HG03521 (cell line): ENCODE data around the gene MEPCE.
"Not testable (repeated sequence)": the region's sequence is repeated elsewhere in the genome, so short reads cannot be mapped to it uniquely, and the experiment has no call there.

Source experiments
- ATAC-seq: cut with Tn5 transposase; IDR thresholded peaks from one replicate; pipeline ENCODE4 v1.9.1; 2021; ENCODE audit warnings: mild to moderate bottlenecking, moderate library complexity; ENCODE audit not compliant: unreplicated experiment

Gene MEPCE

DNA sequence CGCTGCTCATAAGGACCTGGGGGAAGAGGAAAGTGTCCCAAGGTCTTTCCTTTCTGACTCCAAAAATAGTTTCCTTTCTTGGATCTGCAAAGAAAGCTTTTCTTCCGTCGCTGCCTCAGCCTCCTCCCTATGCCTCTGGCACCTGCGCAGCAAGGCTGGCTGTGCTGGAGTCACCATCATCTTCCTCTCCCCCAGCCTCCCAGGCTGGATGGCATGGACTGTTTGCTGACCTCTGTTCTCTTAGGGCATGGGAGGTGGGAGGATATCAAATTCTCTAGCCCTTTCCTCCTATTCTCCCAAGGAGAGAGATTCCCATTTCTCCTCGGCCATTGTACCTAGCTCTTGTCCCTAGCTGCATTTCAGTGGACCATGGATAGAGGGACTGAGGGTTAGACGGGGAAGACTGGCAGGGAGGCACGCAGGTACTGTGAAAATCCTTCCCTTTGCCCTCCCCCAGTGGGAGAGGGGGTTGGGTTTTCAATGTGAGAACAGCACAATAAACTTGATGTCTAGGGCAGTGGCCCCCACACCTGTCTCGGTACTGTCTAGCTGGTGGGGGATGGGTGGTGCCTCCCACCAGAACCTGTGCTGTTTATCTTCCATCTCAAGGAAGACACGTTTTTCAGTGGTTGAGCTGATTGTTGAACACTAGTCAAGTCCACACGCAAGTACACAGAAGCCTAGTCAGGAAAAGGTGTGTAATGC is 4.1 kb downstream of the MEPCE start:
- ATAC-seq, result no peak

DNA sequence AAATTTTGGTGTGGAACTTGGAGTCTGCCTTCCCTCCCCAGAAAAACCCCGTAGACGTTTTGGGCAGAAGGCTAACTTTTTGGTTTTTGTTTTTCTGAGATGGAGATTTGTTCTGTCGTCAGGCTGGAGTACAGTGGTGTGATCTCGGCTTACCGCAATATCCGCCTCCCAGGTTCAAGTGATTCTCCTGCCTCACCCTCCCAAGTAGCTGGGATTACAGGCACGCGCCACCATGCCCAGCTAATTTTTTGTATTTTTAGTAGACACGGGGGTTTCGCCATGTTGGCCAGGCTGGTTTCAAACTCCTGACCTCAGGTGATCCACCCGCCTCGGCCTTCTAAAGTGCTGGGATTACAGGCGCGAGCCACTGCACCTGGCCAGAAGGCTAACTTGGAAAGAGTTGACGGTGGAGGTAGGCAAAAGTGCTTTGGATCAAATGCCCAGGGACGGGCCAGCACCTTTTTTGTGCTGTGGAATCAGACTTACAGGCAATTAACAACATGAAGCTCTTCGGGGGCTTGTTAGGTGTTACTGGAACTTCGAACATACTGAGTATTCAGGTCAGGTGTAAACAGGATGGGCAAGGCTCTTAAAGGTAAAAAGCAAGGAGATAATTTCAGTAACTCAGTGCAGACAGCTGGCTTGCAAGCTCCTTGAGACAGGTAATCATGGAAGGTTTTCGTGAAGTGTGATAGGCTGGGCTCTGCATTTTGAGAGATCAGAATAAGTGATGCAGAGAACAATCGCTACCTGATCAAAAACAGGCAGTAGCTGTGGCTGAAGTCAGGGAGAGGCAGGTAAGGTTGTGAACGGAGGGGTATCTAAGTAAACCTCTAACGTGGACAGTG is 4.9 kb downstream of the MEPCE start:
- no peak for ATAC-seq

DNA sequence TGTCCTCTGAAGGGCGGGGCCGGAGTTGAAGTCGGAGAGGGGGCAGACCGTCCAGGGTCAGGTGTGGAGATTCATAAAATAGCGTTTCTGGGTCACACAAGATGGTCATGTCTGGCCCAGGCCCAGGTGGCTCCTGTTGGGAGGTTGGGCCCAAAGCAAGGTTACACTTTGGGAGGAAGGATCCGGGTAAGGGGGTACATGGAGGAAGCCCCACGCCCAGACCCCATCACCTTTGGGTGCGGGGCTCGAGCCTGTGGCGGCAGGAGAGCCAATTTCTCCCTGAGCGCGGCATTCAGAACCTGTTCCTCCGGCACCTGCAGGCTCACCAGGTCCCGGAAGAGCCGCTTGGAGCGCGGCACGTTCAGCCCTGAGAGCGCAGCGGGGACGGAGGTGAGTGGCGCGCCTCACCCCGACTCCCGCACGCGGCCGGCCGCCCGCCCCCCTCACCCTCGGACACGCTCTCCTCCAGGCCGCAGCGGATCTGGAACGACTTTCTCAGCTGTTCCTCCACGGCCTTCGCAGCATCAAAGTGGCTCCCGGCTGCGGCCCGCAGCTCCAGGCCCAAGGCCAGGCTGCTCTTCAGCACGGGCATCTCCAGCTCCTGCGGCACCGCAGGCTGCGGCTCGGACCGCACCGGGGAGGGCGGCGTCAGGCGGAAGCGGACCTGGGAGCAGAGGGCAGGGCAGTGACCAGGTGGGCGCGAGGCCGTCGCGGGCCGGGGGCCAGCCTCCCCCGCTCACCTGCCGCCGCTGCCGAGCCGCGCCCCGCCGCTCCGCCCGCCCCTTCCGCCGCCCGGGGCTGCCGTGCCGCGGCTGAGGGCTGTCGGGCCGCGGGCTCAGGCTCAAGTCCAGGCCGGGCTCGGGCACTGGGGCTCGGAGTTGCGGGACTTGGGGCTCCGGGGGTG is 6.0 kb downstream of the MEPCE start:
- ATAC-seq, result peak; percentile 25

- ATAC-seq, result no peak
Observed at GRCh38 chr7:100437150-100438100, 7.8 kb downstream of the MEPCE start.

DNA sequence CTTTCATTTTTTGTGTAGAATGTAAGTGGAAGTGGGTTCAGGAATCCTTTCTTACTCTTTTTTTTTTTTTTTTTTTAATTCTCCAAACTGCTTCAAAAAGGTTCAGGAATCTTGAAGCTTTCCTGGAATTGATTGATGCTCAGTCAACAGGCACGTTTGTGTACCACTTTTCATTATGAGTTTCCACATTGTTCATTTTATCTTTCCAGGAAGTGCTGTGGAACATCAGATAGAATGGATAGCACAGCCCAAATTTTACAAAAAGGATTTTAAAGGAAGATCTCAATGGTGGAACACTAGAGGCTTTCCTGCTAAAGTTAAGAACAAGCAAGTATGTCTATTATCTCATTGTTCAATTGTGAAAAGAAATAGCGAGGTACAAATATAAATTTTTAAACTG is 8.5 kb downstream of the MEPCE start:
- no peak for ATAC-seq

DNA sequence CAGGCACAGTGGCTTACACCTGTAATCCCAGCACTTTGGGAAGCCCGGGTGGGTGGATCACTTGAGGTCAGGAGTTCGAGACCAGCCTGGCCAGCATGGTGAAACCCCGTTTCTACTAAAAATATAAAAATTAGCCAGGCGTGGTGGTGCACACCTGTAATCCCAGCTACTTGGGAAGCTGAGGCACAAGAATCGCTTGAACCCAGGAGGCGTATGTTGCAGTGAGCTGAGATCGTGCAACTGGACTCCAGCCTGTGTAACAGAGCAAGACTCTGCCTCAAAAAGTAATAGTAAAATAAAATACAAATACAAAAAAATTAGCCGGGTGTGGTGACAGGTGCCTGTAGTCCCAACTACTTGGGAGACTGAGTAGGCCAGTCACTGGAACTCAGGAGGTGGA is 9.1 kb downstream of the MEPCE start:
- ATAC-seq, result not testable (repeated sequence)

DNA sequence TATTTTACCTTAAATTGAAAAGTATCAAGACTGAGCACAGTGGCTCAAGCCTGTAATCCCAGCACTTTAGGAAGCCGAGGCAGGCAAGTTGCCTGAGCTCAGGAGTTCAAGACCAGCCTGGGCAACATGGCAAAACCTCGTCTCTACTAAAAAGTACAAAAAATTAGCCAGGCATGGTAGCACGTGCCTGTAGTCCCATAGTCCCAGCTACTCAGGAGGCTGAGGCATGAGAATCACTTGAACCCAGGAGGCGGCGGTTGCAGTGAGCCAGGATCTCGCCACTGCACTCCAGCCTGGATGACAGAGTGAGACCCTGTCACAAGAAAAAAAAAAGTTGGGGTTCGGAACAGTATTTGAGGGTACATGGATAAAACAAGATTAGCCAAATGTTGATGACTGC is 9.6 kb downstream of the MEPCE start:
- not testable (repeated sequence) for ATAC-seq

DNA sequence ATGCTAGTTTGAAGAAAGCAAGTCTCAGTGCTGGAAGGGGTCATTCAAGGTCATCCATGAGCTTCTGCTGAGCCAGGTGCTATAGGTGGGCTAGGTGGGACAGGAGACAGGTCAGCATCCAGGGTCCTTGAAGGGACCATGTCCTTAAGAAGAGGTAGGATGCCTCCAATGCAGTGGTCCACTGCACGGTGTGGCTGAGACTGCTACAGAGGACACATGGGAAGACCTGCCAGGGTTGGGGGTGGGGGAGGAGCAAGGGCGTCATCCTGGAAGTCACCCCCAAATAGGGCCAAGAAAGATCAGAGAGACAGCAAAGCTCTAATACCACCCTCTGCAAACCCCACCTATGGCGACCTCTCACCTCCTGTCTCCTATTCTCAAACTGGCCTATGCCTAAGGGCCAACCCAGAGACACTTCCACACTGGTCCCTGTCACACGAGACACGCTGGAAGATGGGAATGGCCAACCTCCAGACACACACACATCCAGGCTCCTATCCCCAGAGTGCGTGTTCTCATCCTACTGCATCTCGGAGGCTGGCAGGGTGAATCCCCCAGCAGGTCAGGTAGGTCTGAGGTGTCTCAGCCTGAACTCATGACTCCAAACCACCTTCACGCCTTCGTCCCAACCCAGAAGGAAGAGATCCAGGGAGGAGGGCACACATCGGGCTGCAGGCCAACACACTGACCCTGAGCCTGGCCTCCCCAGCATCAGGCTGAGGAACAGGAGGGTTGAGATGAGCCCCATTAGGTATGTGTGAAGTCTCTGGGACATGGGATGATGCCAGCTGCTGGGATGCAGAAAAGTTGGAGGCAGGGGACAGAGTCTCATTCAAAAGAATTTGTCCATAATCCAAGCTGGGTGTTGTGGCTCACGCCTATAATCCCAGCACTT is 12.3 kb downstream of the MEPCE start:
- no peak for ATAC-seq

GRCh38 chr7:100443096-100443840 is 13.6 kb downstream of the MEPCE start:
- ATAC-seq, result no peak

GRCh38 chr7:100444311-100445278 is 15.0 kb downstream of the MEPCE start:
- ATAC-seq, result no peak

GRCh38 chr7:100446040-100446439 is 16.4 kb downstream of the MEPCE start:
- no peak for ATAC-seq

GRCh38 chr7:100447363-100447762 is 17.7 kb downstream of the MEPCE start:
- ATAC-seq, result not testable (repeated sequence)

DNA sequence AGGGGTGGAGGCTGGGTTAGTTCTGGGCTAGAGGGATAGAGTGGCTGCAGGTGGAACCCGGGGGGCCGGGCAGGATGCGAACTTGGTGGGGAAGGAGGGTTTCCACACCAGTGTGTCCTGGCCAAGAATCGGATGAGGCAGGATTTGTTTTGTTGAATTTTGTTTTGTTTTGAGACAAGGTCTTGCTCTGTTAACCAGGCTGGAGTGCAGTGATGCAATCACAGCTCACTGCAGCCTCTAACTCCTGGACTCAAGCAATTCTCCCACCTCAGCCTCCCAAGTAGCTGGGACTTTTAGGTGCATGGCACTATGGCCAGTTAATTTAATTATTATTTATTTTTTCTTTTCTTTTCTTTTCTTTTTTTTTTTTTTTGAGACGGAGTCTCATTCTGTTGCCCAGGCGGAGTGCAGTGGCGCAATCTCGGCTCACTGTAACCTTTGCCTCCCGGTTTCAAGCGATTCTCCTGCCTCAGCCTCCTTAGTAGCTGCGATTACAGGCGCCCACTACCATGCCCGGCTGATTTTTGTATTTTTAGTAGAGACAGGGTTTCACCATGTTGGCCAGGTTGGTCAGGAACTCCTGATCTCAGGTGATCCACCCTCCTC is 19.7 kb downstream of the MEPCE start:
- no peak for ATAC-seq

DNA sequence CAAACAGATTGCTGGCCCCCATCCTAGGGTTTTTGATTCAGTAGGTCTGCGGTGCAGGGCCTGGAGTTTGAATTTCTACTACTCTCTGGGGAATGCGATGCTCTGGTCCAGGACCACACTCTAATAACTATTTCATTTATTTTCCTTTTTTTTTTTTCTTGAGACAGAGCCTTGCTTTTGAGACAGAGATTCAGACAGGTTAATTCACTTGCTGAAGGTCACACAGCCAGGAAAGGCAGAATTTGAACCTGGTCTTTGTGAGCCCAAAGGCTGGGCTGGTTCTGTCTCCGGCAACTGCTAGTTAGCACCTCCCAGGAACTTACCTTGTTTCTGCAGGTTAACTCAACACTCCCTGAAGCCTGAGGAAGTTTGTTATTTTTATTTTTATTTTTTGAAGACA is 22.9 kb downstream of the MEPCE start:
- no peak for ATAC-seq

DNA sequence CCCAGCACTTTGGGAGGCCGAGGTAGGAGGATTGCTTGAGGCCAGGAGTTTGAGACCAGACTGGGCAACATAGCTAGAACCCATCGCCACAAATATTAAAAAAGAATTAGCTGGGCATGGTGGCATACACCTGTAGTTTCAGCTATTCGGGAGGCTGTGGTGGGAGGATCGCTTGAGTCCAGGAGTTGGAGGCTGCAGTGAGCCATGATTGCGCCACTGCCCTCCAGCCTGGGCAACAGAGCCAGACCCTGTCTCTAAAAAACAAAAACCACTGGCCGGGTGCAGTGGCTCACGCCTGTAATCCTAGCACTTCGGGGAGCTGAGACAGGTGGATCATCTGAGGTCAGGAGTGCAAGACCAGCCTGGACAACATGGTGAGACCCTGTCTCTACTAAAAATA is 24.2 kb downstream of the MEPCE start:
- not testable (repeated sequence) for ATAC-seq

DNA sequence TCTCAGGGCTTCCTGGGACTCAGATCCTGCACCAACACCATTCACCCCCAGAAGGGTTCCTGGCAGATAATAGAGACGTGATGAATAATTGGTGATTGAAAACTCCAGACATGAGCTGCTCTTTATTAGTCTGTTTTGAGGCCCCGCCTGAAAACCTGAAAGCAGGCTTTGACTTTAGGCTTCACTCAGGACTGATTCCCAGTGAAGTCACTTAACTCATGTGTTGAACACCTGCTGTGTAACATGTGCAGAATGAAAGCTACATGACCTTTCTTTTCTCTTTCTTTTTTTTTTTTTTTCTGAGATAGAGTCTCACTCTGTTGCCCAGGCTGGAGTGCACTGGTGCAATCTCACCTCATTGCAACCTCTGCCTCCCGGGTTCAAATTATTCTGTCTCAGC is 25.6 kb downstream of the MEPCE start:
- no peak for ATAC-seq

GRCh38 chr7:100456562-100456961 is 26.9 kb downstream of the MEPCE start:
- ATAC-seq, result no peak
